Measurements from ENCODE around the gene NOP58. TPM values are rescaled to one million over a fixed set of nuclear protein-coding genes. Genes with fewer than 3 reads are reported as not detected.

The NOP58 gene
- total RNA-seq, 2 experiments from 2014 or later, result 280 to 288 TPM

DNA sequence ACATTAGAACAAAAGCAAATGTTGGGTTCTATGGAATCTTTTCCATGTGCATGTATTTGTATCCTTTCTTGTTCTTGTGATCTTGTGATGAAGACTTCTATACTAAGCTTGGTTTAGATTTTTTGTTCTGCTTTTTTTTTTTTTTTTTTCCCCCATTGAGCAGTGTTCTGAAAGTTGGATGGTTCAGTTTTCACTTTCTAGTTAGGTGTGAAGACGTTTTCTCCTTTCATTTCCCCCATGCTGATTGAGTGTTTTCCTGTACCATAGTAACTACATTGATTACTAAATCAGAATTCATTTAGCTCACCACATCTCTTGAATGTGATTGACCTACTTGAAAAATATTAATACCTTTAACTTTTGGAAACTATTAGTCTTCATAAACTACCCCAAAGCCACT lies 34.1 kb downstream of the NOP58 start:
- no peak overlapping the region for H3K27ac ChIP-seq (ENCODE audit: low read depth in 1 of 2, low read length in 2 of 2)
- no peaks in the 10 kb centered on the region for H3K27me3 ChIP-seq (ENCODE audit: control insufficient read depth in 1 of 2, insufficient read depth in 2 of 2, low read length in 2 of 2)
- ChIA-PET POLR2A (no interaction called here), CTCF (interaction anchor here (0.7 to 1.0 kb wide), 4 partner anchors 11 to 17 kb away, joined by 3 to 4 read pairs (median 3); no protein-coding TSS in a partner anchor)
- no peak for DNase-seq
- no peaks in the 10 kb centered on the region for H3K9me3 Mint-ChIP-seq
- H3K36me3 ChIP-seq (ENCODE audit: insufficient read depth, low read length), result peaks cover 97% of the 10 kb centered on the region
- H3K27me3 Mint-ChIP-seq, result no peaks in the 10 kb centered on the region
- no peak overlapping the region for H3K27ac Mint-ChIP-seq
- H3K9me3 ChIP-seq (ENCODE audit: control insufficient read depth in 1 of 2, insufficient read depth in 1 of 2, low read length in 2 of 2), result no peaks in the 10 kb centered on the region
- no peak overlapping the region for H3K4me3 ChIP-seq (ENCODE audit: low read length)
- TF ChIP-seq CTCF (IDR thresholded peaks at IDR 0.05), result no peak
- H3K4me1 ChIP-seq (ENCODE audit: insufficient read depth, low read length), result no peaks in the 10 kb centered on the region
- H3K36me3 Mint-ChIP-seq (ENCODE audit: low read depth), result peaks cover 97% of the 10 kb centered on the region
- H3K4me3 Mint-ChIP-seq, result no peak overlapping the region
- no peak for ATAC-seq (ENCODE audit: poor library complexity)
- H3K4me1 Mint-ChIP-seq (ENCODE audit: low read depth), result no peaks in the 10 kb centered on the region
- intact Hi-C loops (cut with DNase I, micrococcal nuclease), result loop anchor here in 1 of 2 experiments (10.0 kb wide), 1 partner anchor 75 kb away; the partner anchor contains the start of gene BMPR2

DNA sequence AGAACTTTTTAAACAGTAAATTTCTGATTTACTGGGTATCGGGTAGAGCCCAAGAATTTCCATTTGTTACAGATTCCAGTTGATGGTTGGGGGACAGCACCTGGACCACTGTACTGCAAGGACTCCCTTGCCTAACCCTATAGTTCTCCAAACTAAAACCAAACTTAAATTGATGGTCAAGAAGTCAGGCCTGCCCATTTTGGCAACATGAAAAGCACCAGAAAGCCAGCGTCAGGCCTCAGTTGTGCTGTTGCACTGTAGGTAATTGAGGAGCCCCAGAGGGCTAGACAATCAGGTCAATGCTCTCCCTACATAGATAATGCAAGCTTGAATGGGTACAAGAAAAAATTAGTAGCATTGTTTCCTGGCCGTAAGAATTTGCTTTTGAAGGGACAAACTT lies 40.5 kb downstream of the NOP58 start:
- no peaks in the 10 kb centered on the region for H3K4me1 ChIP-seq (ENCODE audit: insufficient read depth, low read length)
- H3K9me3 Mint-ChIP-seq, result no peaks in the 10 kb centered on the region
- intact Hi-C loops (cut with DNase I, micrococcal nuclease), result no loop called here
- peaks cover 56% of the 10 kb centered on the region for H3K36me3 ChIP-seq (ENCODE audit: insufficient read depth, low read length)
- ATAC-seq (ENCODE audit: poor library complexity) (no peak), DNase-seq (no peak)
- no peaks in the 10 kb centered on the region for H3K27me3 Mint-ChIP-seq
- TF ChIP-seq CTCF (IDR thresholded peaks at IDR 0.05), result no peak
- H3K4me3 ChIP-seq (ENCODE audit: low read length), result no peak overlapping the region
- ChIA-PET CTCF (no interaction called here), POLR2A (no interaction called here)
- H3K4me1 Mint-ChIP-seq (ENCODE audit: low read depth), result no peaks in the 10 kb centered on the region
- H3K9me3 ChIP-seq (ENCODE audit: control insufficient read depth in 1 of 2, insufficient read depth in 1 of 2, low read length in 2 of 2), result no peaks in the 10 kb centered on the region
- no peak overlapping the region for H3K27ac Mint-ChIP-seq
- no peak overlapping the region for H3K4me3 Mint-ChIP-seq
- H3K27ac ChIP-seq (ENCODE audit: low read depth in 1 of 2, low read length in 2 of 2), result no peak overlapping the region
- H3K27me3 ChIP-seq (ENCODE audit: control insufficient read depth in 1 of 2, insufficient read depth in 2 of 2, low read length in 2 of 2), result no peaks in the 10 kb centered on the region
- peaks cover 72% of the 10 kb centered on the region for H3K36me3 Mint-ChIP-seq (ENCODE audit: low read depth)

DNA sequence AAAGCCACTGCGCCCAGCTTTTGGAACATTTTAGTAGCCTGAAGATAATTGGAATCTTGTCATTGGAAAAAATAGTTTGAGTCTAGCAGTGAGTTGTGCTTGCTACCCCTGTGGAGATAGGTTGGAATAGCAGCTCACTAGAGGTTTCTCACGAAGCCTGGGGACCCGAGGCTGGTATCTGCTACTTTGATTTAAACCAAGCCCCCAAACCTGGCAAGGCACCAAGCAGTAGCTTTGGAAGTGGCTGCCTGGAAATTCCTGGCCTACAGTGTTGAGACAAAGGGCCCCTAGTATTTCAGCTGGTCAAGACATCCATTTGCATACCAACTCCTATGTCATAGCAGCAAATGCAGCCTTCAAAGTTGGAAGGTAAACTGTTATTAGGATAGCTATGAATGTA lies 42.1 kb downstream of the NOP58 start:
- ATAC-seq (ENCODE audit: poor library complexity), result no peak
- Histone ChIP-seq H3K4me1 (ENCODE audit: insufficient read depth, low read length) (no peaks in the 10 kb centered on the region), H3K27ac (ENCODE audit: low read depth in 1 of 2, low read length in 2 of 2) (no peak overlapping the region), H3K4me3 (ENCODE audit: low read length) (no peak overlapping the region), H3K36me3 (ENCODE audit: insufficient read depth, low read length) (peaks cover 41% of the 10 kb centered on the region), H3K27me3 (ENCODE audit: control insufficient read depth in 1 of 2, insufficient read depth in 2 of 2, low read length in 2 of 2) (no peaks in the 10 kb centered on the region), H3K9me3 (ENCODE audit: control insufficient read depth in 1 of 2, insufficient read depth in 1 of 2, low read length in 2 of 2) (no peaks in the 10 kb centered on the region)
- H3K4me1 Mint-ChIP-seq (ENCODE audit: low read depth), result no peaks in the 10 kb centered on the region
- no peak overlapping the region for H3K27ac Mint-ChIP-seq
- intact Hi-C loops (cut with DNase I, micrococcal nuclease), result no loop called here
- H3K9me3 Mint-ChIP-seq, result no peaks in the 10 kb centered on the region
- H3K36me3 Mint-ChIP-seq (ENCODE audit: low read depth), result peaks cover 64% of the 10 kb centered on the region
- CTCF ChIA-PET, result interaction anchor here (0.6 kb wide), 2 partner anchors 11 to 326 kb away, joined by 3 read pairs; no protein-coding TSS in a partner anchor
- TF ChIP-seq CTCF (IDR thresholded peaks at IDR 0.05), result no peak
- POLR2A ChIA-PET, result no interaction called here
- H3K4me3 Mint-ChIP-seq, result no peak overlapping the region
- DNase-seq, result no peak
- no peaks in the 10 kb centered on the region for H3K27me3 Mint-ChIP-seq
